ENCODE measurements around the gene DCANP1. TPM values are rescaled to one million over a fixed set of nuclear protein-coding genes. Genes with fewer than 3 reads are reported as not detected.

Gene DCANP1
- total and polyA plus RNA-seq, 9 donors, result 0.08 TPM; not detected in 8

DNA sequence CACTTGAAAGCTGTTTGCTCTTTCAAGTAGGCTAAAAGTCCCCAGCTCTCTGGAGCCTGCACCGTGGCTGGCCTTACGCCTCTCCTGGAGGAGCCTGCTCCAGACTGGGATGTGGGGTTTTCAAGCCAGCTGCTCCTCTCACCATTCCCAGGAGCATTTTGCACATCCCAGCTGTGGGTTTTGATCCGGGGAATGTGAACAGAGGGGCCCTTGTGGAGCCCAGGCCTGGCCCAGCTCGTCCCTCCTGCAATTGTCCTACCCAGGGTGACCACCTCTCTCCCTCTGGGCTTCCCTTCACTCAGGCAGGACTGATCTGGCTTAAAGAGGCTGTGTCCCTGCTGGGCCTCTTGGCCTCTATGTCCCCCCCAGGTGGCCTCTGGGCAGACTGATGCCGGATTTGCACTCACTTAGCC lies 37.5 kb upstream of the DCANP1 start:
- WGBS, 3 donors, result 72 to 80% (median 73%) methylated on average over 5 of the region's 5 CpGs
- no peak for DNase-seq
- no peak for TF ChIP-seq POLR2A (IDR thresholded peaks at IDR 0.05)
- no peak for TF ChIP-seq CTCF (IDR thresholded peaks at IDR 0.05)
- TF ChIP-seq EP300 (IDR thresholded peaks at IDR 0.05), result no peak
- H3K4me1 ChIP-seq (ENCODE audit: insufficient read depth), result no peaks in the 10 kb centered on the region
- H3K27ac ChIP-seq, result no peak overlapping the region
- H3K4me3 ChIP-seq, result no peak overlapping the region
- H3K9me3 ChIP-seq, result no peaks in the 10 kb centered on the region
- intact Hi-C loops (cut with DNase I), result no loop called here
- H3K36me3 ChIP-seq, result no peaks in the 10 kb centered on the region
- H3K27me3 ChIP-seq, result no peaks in the 10 kb centered on the region

GRCh38 chr5:135483254-135483653 lies 36.1 kb upstream of the DCANP1 start:
- intact Hi-C loops (cut with DNase I), result no loop called here
- no peaks in the 10 kb centered on the region for H3K36me3 ChIP-seq
- H3K9me3 ChIP-seq, result no peaks in the 10 kb centered on the region
- TF ChIP-seq EP300 (IDR thresholded peaks at IDR 0.05) (no peak), POLR2A (IDR thresholded peaks at IDR 0.05) (no peak), CTCF (IDR thresholded peaks at IDR 0.05) (no peak)
- no peak overlapping the region for H3K4me3 ChIP-seq
- no peak for DNase-seq
- H3K27me3 ChIP-seq, result no peaks in the 10 kb centered on the region
- no peaks in the 10 kb centered on the region for H3K4me1 ChIP-seq (ENCODE audit: insufficient read depth)
- 72 to 90% (median 85%) methylated on average over 1 of the region's 1 CpG for WGBS, 3 donors
- H3K27ac ChIP-seq, result no peak overlapping the region

GRCh38 chr5:135482381-135482933 lies 35.3 kb upstream of the DCANP1 start:
- intact Hi-C loops (cut with DNase I), result no loop called here
- H3K4me1 ChIP-seq (ENCODE audit: insufficient read depth), result no peaks in the 10 kb centered on the region
- TF ChIP-seq CTCF (IDR thresholded peaks at IDR 0.05) (no peak), POLR2A (IDR thresholded peaks at IDR 0.05) (no peak)
- H3K27ac ChIP-seq, result no peak overlapping the region
- no peak overlapping the region for H3K4me3 ChIP-seq
- no peak for DNase-seq
- H3K9me3 ChIP-seq, result no peaks in the 10 kb centered on the region
- WGBS, 3 donors, result 52 to 77% (median 65%) methylated on average over 9 of the region's 9 CpGs
- H3K36me3 ChIP-seq, result no peaks in the 10 kb centered on the region
- no peaks in the 10 kb centered on the region for H3K27me3 ChIP-seq

DNA sequence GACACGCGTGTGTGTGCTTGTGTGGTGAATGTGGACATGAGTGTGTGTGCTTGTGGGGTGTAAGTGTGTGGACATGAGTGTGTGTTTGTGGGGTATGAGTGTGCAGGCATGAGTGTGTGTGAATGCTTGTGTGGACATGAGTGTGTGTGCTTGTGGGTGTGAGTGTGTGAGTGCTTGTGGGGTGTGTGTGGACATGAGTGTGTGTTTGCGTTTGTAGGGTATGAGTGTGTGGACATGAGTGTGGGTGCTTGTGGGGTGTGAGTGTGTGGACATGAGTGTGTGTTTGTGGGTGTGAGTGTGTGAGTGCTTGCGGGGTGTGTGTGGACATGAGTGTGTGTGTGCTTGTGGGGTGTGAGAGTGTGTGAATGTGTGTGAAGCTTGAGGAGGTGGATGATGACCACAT lies 34.8 kb upstream of the DCANP1 start:
- intact Hi-C loops (cut with DNase I), result no loop called here
- H3K27ac ChIP-seq, result no peak overlapping the region
- H3K4me1 ChIP-seq (ENCODE audit: insufficient read depth), result no peaks in the 10 kb centered on the region
- H3K4me3 ChIP-seq, result no peak overlapping the region
- H3K9me3 ChIP-seq, result no peaks in the 10 kb centered on the region
- H3K27me3 ChIP-seq, result no peaks in the 10 kb centered on the region
- H3K36me3 ChIP-seq, result no peaks in the 10 kb centered on the region
- WGBS, 3 donors, result 93 to 94% (median 93%) methylated on average over 4 of the region's 4 CpGs
- DNase-seq, result no peak
- TF ChIP-seq EP300 (IDR thresholded peaks at IDR 0.05) (no peak), POLR2A (IDR thresholded peaks at IDR 0.05) (no peak), CTCF (IDR thresholded peaks at IDR 0.05) (no peak)

Data from ovary (tissue), 9 donors.